OCI-LY3 (cell line): Measurements from ENCODE around the gene CCDC71.

ENCODE experiments used
- H2AFZ ChIP-seq: fragments of 200-600, 300-600 bp; shearing (Covaris generic); 2 replicates; pipeline ENCODE4 v1.6.0; 2014; ENCODE audit warnings: antibody characterized with exemption, low read depth, low read length
- H3K27ac ChIP-seq: fragments of 200-600, 300-600 bp; sonication (generic); 2 replicates; pipeline ENCODE4 v1.5.1; 2014; ENCODE audit warnings: mild to moderate bottlenecking, low read length, moderate library complexity, mixed read lengths
- H3K27me3 ChIP-seq: fragments of 200-600, 300-600 bp; sonication (generic); 2 replicates; pipeline ENCODE4 v1.6.1; 2014; ENCODE audit warnings: low read depth, low read length, mixed read lengths
- H3K36me3 ChIP-seq: fragments of 200-600, 300-600 bp; sonication (generic); replicated peaks from 2 replicates; pipeline ENCODE3; 2014; ENCODE audit warnings: low read depth, low read length, mixed read lengths
- H3K4me1 ChIP-seq: fragments of 300-600, 200-600 bp; sonication (generic); 2 replicates; pipeline ENCODE4 v1.6.1; 2014; ENCODE audit warnings: low read length, mixed read lengths
- H3K4me2 ChIP-seq: fragments of 200-600, 300-600 bp; sonication (generic); 2 replicates; pipeline ENCODE4 v1.6.1; 2014; ENCODE audit warnings: low read length, mixed read lengths
- H3K4me3 ChIP-seq: fragments of 300-600, 200-600 bp; sonication (generic); 2 replicates; pipeline ENCODE4 v1.5.1; 2014; ENCODE audit warnings: antibody characterized with exemption, mild to moderate bottlenecking, low read length, moderate library complexity
- H3K79me2 ChIP-seq: fragments of 300-600, 200-600 bp; shearing (Covaris generic); 2 replicates; pipeline ENCODE4 v1.6.1; 2014; ENCODE audit warnings: mild to moderate bottlenecking, low read length, mixed read lengths
- H3K9ac ChIP-seq: fragments of 300-600, 200-600 bp; shearing (Covaris generic); 2 replicates; pipeline ENCODE4 v1.6.0; 2014; ENCODE audit warnings: mild to moderate bottlenecking, low read length, moderate library complexity
- H3K9me3 ChIP-seq: fragments of 200-600, 300-600 bp; shearing (Covaris generic); 2 replicates; pipeline ENCODE4 v1.6.1; 2014; ENCODE audit warnings: low read length, mixed read lengths; ENCODE audit not compliant: insufficient read depth
- H4K20me1 ChIP-seq: fragments of 200-600, 300-600 bp; sonication (generic); 2 replicates; pipeline ENCODE4 v1.6.1; 2016; ENCODE audit warnings: low read length, mixed read lengths; ENCODE audit not compliant: insufficient read depth
- EZH2phosphoT487 ChIP-seq: fragments of 200-600 bp; shearing (Covaris generic); IDR thresholded peaks from 2 replicates; pipeline ENCODE4 v1.6.1; 2018; ENCODE audit warnings: antibody characterized with exemption, mixed run types, low read depth
- TF ChIP-seq, protein P1 (sequence below): fragments of 200-600, 300-600 bp; sonication (generic); IDR thresholded peaks from 2 replicates; pipeline ENCODE4 v1.5.1; 2014; ENCODE audit warnings: antibody characterized with exemption, low read length, low read depth

CCDC71 gene

DNA sequence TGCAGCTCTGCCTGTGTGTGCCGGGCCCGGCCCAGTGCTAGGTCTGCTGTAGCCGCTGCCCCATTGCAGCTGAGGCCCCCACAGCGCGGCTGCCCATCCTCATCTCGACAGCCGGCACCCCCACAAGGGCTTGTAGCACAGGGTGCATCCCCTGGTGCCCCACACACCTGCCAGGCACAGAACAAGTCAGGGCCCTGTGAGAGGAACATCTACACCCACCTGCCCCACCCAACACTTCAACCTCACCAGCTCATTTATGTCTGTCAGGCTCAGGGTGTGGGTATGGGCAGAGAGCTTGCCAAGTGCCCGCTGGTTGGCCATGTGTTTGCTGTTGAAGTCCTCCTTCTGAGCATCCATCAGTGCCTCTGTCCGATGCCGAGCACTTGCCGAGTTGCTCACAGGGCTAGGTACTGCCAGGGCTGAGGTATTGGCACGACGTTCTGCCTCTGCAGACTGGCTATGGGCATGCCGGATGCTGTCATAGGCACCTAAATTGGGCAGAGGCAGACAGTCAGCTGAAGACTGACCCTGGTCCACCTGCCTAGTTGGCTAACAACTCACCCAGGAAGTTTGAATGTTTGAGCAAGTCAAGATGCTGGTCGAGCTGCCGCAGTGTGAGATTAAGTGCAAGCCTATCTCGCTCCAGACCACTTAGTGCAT, 43.1 kb downstream of the CCDC71 start:
- Histone ChIP-seq H3K36me3 (peaks cover 5% of the 10 kb centered on the region), H3K27me3 (no peaks in the 10 kb centered on the region), H3K4me1 (peaks cover 15% of the 10 kb centered on the region), H3K27ac (no peak overlapping the region), H3K9ac (no peak overlapping the region), H3K9me3 (no peaks in the 10 kb centered on the region), H4K20me1 (no peaks in the 10 kb centered on the region), H3K79me2 (peaks cover 19% of the 10 kb centered on the region), H2AFZ (no peak overlapping the region), H3K4me2 (no peak overlapping the region), H3K4me3 (no peak overlapping the region)
- TF ChIP-seq EZH2phosphoT487 = no peak
- TF ChIP-seq, protein P1, sequence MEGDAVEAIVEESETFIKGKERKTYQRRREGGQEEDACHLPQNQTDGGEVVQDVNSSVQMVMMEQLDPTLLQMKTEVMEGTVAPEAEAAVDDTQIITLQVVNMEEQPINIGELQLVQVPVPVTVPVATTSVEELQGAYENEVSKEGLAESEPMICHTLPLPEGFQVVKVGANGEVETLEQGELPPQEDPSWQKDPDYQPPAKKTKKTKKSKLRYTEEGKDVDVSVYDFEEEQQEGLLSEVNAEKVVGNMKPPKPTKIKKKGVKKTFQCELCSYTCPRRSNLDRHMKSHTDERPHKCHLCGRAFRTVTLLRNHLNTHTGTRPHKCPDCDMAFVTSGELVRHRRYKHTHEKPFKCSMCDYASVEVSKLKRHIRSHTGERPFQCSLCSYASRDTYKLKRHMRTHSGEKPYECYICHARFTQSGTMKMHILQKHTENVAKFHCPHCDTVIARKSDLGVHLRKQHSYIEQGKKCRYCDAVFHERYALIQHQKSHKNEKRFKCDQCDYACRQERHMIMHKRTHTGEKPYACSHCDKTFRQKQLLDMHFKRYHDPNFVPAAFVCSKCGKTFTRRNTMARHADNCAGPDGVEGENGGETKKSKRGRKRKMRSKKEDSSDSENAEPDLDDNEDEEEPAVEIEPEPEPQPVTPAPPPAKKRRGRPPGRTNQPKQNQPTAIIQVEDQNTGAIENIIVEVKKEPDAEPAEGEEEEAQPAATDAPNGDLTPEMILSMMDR = no peak

DNA sequence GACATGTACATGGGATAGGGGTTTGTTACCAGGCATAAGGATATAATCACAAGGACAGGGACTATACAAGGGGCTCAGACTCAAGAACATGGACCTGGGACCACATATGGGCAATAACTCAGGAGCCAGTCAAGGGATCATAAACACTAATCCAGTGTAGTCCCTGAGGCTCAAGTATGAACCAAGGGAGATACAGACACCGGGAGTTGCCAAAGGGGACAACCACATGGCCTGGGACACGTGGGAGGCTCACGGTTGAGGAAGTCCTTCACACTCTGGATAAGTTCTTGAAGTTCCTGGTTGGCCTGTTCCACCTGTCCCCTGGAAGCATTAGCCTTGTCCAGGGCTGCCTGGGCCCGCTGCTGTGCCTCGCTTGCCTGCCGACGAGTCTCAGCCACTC, 43.7 kb downstream of the CCDC71 start:
- no peaks in the 10 kb centered on the region for H3K9me3 ChIP-seq
- no peak overlapping the region for H2AFZ ChIP-seq
- H3K27ac ChIP-seq = no peak overlapping the region
- no peaks in the 10 kb centered on the region for H3K27me3 ChIP-seq
- TF ChIP-seq, protein P1 = no peak
- no peak for TF ChIP-seq EZH2phosphoT487
- no peak overlapping the region for H3K4me2 ChIP-seq
- no peak overlapping the region for H3K9ac ChIP-seq
- peaks cover 19% of the 10 kb centered on the region for H3K79me2 ChIP-seq
- H3K36me3 ChIP-seq = peaks cover 11% of the 10 kb centered on the region
- no peak overlapping the region for H3K4me3 ChIP-seq
- peaks cover 15% of the 10 kb centered on the region for H3K4me1 ChIP-seq
- no peaks in the 10 kb centered on the region for H4K20me1 ChIP-seq

DNA sequence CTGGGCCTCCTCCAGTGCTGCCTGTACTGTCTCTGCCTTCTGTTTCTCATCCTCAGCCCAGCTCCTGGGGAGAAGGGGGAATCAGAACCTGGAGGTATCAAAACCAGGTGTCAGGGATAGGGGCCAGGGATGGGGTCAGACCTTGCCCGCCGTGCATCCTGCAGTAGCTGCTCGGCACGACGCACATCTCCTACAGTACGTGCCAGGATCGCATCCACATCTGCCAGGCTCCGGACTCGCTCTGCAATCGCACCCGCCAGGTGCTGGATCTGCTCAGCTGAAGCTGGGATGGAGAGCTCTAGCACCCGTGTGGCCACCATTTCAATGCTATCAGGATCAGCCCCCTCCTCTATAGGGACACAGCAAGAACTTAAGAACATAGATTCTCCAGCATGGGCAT, 44.1 kb downstream of the CCDC71 start:
- H3K27ac ChIP-seq = no peak overlapping the region
- no peaks in the 10 kb centered on the region for H3K27me3 ChIP-seq
- H3K4me1 ChIP-seq = peaks cover 15% of the 10 kb centered on the region
- no peak overlapping the region for H3K4me3 ChIP-seq
- H3K9ac ChIP-seq = no peak overlapping the region
- no peak overlapping the region for H3K4me2 ChIP-seq
- TF ChIP-seq, protein P1 = no peak
- no peak for TF ChIP-seq EZH2phosphoT487
- peaks cover 19% of the 10 kb centered on the region for H3K79me2 ChIP-seq
- no peaks in the 10 kb centered on the region for H3K9me3 ChIP-seq
- peaks cover 15% of the 10 kb centered on the region for H3K36me3 ChIP-seq
- H2AFZ ChIP-seq = no peak overlapping the region
- H4K20me1 ChIP-seq = no peaks in the 10 kb centered on the region

DNA sequence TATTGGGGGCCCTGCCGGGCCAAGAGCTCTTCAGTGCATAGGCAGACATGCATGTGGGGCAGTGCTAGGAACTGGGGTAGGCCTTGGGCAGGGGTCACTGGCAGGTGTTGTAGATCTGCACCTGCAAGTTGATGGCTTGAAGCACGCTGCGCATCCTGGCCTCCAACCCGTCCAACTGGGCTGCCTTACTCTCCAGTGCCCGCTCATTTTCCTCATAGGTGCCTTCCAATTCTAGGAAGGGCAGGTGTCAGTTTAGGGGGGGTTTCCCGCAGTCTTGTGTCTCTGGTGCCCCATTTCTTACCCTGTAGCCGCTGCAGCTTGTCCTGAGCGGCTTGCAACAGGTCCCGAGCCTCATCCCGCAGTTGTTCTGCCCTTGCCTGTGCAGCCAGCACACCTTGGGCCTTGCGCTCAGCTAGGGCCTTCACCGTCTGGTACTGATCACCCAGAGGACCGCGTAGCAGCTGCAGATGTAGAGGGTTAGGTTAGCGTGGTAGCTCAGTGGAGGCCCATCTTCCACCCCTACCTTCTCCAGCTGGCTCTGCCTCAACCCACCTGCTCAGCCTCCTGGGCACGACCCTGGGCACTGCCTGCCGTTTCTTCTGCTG, 44.9 kb downstream of the CCDC71 start:
- peak overlapping the region; percentile 97 for H3K4me2 ChIP-seq
- H3K27me3 ChIP-seq = no peaks in the 10 kb centered on the region
- H3K9me3 ChIP-seq = no peaks in the 10 kb centered on the region
- H3K4me1 ChIP-seq = peaks cover 15% of the 10 kb centered on the region
- peaks cover 23% of the 10 kb centered on the region for H3K36me3 ChIP-seq
- no peak for TF ChIP-seq EZH2phosphoT487
- TF ChIP-seq, protein P1 = no peak
- H3K4me3 ChIP-seq = peak overlapping the region; percentile 91
- peak overlapping the region; percentile 81 for H3K27ac ChIP-seq
- H4K20me1 ChIP-seq = no peaks in the 10 kb centered on the region
- peaks cover 19% of the 10 kb centered on the region for H3K79me2 ChIP-seq
- peak overlapping the region; percentile 58; the same call in 1 of the 2 replicates for H2AFZ ChIP-seq
- peak overlapping the region; percentile 92 for H3K9ac ChIP-seq
